Left renal cortex interstitium (tissue), 4 donors: ENCODE results near the gene POU3F2. TPM values are rescaled to one million over a fixed set of nuclear protein-coding genes. Genes with fewer than 3 reads are reported as not detected.

Experiments
- DNase-seq, 4 donors: peaks; one replicate each; pipeline ENCODE4 v3.0.0-alpha.2; 2013; ENCODE audit warnings: low read depth in 4 of 4, low spot score in 2 of 4, missing footprints in 1 of 4
- polyA plus RNA-seq, 4 donors: library from polyadenylated mRNA; unstranded; fragments of 120-200 nt; gene quantifications; one replicate each; pipeline ENCODE4 v1.2.1, GENCODE V29; 2013; ENCODE audit not compliant: insufficient read length in 4 of 4

Gene POU3F2
- polyA plus RNA-seq, 4 donors, result 0.06 to 0.27 (median 0.12) TPM

GRCh38 chr6:98828941-98829411, 5.4 kb upstream of the POU3F2 start:
- DNase-seq, result no peak

DNA sequence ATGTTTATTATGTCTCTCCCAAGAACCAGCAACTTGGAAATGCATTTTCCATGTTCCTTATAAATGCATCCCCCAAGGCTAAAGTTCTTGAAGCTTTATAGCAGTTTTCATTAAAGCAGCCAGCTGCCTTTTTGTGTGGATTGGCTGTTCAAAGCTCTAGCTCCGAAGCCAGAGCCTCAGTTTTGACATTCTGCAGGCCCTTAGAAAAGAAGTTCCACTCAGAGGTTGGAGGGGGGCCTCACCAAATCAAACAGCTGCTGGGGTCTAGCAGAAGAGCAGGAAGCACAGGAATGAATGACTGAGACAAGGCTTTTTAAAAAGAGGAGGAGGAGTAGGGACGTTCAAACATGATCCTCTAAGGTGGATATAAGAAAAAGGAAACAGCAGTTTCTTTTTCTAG, 4.2 kb upstream of the POU3F2 start:
- no peak for DNase-seq

DNA sequence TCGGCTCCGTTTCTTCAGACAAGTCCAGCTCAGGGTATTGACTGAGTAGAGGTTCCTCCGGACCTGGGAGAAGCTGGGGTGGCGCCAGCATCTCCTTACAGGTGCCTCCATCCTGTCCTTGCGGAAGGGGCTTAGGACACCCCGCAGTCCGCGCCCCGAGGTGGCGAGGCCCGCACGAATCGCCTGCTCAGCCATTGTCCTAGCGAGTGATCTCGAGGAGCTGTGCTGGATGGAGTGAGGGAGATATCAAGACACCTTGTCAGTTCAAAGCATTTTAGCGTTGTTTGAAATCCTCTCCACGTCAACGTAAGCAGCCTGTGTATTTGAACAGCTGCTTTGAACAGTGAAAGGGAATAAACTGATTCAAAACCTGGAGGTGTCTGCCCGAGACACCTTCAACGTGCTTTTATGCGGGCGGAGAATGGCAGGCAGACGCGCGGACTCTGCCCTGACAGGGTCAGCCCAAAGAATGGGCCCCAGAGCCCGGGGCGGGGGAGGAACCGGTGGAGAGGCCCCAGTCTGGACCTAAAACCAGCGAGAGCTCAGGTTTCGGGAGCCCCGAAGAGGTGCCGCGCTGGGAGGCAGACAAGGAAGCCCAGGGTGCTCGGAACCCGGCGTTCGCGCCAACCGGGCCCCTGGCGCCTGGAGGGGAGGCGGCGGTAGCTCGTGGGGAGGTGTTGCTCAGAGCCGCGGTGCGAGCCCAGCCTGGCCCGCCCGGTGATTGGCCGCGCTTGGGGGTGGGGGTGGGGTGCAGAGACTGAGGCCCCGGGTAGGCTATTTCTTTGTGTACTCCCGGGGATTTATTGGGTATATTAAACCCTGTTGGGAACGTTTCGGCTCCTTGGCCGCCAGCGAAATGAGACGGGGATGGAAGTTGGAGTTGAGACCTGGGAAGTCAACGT, 3.1 kb upstream of the POU3F2 start:
- DNase-seq, result no peak

- DNase-seq, result no peak
Measured at GRCh38 chr6:98831959-98832283, 2.5 kb upstream of the POU3F2 start.

DNA sequence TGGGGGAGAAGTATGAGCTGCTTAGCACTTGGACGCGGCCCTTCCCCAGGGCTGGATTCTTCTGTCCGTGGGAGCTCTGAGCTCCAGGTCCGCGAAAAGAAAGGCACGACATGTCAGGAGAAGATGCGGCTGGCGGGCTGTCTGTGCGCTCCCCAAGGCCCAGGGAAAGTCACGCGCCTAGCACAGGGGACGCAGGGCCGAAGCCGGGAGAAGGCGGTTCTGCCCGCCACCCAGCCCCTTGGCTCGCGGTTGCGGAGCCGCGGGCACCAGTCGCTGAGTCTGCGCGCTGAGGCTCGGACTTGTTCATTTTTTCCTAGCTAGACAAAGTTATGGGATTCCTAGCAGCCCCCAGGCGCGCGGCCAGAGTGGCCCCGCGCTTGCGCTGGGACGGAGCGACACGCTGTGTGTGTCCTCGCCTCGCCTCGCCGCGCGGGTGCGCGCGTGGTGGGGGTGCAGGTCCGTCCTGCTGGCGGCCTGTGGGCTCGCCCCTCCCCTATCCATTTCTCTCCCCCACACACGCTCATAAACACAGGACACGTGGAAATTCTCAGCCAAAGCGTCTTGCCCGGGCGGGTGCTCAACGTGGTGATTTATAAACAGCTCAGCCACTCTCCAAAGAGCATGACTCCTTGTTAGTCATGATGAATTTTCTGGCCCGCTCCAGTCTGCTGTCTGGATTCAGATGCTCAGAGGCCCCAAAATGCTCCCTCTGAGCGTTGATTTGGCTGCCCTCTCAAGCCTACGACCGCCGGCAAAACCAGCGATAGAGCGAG, 1.9 kb upstream of the POU3F2 start:
- DNase-seq, result no peak

DNA sequence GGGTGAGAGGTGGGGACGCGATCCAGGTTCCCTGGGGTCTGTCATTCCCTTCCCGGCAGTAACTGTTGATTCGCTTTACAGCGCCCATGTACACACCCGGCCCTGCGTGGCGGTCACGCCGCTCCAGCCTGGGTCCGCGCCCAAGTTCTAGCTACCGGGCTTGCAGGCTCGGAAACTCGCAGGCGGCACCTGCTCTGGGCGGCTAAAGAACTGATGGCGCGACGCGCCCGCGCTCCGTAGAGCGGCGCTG, 1.4 kb upstream of the POU3F2 start:
- no peak for DNase-seq

GRCh38 chr6:98833307-98834059, 891 bp upstream of the POU3F2 start:
- DNase-seq, result no peak

- no peak for DNase-seq
Measured at GRCh38 chr6:98835149-98836024, 1.0 kb downstream of the POU3F2 start.

DNA sequence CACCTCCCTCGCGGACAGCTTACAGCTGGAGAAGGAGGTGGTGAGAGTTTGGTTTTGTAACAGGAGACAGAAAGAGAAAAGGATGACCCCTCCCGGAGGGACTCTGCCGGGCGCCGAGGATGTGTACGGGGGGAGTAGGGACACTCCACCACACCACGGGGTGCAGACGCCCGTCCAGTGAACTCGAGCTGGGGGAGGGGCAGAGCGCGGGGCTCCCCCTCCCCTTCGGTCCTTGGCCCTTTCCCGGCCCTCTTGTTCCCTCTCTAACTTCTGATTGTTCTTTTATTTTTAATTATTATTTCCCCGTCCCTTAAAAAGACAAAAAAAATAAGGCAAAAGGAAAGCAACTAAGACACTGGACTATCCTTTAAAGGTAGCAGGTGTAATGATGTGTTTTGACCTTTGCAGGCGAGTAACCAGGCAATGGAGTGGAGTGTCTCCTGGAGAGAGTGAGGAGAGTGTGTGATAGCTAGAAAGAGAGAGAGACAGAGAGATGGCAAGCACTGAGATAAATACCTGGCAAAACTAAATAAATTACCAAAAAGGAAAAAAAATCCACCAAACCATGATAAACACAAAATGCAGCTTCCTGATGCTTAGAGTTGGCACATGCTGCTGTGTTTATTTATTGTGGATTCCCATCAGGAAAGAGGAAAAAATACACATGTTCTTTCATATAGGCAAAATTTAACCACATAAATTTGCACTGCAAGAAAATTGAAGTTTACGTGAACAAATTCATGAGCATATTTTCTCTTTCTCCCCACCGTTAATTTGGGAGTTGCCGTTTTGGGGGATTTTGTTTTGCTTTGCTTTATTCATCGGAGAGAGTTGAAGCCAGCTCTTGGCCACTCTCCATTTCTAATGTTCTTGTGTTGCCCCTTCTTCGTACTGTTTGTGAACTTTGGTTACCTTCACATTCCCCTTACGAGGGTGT, 1.9 kb downstream of the POU3F2 start:
- DNase-seq, result no peak

- DNase-seq, result no peak
Measured at GRCh38 chr6:98836962-98837944, 2.9 kb downstream of the POU3F2 start.

DNA sequence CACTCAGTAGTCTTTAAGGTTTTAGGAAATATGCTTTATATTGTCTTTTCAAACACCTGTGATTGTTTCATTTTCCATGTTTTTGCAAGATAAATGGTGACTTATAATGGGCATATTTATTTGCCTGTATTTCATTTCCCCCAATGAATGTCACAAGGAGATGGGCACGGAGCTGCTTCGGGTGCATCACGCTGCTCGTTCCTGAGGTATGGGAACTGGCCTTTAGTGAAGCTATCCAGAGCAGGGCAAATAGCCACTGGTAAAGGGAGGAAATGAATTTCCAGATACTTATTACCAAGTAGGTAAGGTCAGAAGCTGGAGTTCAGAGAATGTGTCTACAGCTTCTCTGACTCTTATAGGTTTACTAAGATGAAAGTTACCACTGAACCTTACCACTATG, 3.7 kb downstream of the POU3F2 start:
- no peak for DNase-seq

GRCh38 chr6:98838975-98839374, 4.6 kb downstream of the POU3F2 start:
- no peak for DNase-seq

DNA sequence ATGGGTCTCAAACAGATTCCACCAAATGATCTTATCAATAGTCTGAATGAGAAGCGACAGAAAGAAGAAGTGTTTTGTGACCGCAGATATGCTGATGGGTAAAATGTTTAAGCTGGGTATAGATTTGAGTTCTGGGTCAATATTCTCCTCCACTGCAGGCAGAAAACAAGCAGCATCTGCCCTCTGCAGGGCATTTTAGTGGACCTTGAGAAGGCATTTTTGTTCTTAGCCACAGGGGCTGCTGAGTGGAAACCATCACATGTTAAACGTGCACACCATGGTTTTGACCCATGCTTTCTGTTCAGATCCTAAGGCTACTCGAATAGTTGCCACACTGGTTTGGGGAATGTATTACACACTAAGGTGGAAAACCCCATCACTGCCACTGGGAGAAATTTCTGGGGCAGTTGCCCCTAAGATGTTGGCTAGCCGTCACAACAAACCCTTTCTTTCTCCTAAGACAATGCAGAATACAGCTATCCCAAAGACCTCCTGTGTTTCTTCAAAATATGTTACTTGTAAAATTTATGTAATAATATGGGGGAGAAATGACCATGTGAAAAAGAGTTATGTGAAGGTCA, 5.5 kb downstream of the POU3F2 start:
- no peak for DNase-seq

DNA sequence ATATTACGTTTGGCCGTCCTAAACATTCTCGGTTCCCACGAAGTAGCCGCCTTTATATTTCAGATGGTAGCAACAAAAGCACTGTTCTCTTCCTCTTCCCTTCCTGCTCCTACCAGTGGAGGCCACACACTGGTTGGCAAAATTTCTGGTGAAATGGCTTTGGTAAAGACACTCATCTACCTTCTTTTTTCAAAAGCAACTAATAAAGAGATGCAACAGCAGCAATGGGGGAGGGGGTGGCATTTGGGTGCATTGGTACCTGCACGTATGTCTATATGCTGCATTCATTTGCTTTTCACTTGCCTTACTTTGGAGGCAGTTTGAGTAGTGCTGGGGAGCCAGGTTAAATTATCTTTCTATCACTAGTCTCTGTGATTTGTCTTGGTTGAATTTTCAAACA, 6.0 kb downstream of the POU3F2 start:
- DNase-seq, result no peak

DNA sequence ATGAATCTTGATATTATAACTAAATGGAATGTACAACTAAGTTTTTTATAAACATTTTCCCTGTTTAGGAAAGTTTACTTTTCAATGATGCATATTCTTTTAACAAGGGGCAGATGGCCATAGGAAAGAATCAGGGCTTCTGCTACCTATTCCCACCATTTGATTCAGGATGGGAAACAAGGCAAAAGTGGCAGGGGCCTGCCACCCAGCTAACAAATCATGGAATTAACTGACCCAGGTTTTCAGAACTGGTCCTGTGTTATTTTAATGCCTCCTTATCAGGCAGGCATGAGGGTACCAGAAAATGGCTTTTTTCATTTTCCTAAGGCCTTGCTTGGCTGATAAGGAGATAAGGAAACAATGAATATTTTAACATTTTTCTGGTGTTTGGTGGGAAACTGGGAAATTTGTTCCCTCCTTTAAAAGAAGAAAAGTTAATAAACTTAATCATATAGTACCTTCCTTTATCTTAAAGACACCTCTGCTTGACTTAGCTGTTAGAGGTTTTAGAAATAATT, 6.7 kb downstream of the POU3F2 start:
- DNase-seq, result no peak

DNA sequence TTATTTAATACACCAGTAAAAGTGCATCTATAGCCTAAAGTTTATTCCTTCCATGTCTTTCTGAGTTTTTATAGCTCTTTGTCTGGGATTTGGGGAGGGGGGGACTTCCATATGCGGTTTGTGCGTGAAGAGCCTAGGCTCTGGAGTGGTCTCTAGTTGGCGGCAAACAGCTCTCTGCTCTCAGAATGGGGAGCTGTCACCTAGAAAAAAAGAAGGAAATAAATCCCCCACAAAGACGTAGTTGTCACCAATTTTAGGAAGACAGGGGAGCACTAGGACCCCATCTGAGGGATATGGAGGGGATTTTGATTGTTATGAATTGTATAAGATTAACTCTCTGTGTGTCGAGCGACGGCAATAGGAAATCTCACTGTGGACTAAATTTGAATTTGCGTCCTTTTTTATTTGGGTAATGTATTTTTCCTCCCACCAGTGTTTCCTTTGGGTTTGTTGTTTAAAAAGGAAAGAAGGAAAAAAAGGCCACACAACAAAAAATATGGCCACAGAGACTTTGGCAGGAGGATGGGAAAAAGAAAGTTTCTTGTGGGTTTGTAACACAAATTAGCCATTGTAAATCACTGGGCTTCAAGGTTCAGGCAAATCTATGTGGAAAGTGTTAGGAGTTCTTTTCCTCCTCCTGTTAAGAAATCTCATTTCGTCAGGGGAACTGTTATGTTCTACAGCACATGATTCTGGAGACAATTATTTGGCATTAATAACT, 7.4 kb downstream of the POU3F2 start:
- DNase-seq, result no peak
